ENCODE measurements around the gene BIK. TPM values are rescaled to one million over a fixed set of nuclear protein-coding genes. Genes with fewer than 3 reads are reported as not detected.

Gene BIK
- total RNA-seq, 1 donor from 2014 or later = not detected

GRCh38 chr22:43167001-43167589 is 56.5 kb downstream of the BIK start:
- Histone ChIP-seq H3K4me1 (peaks cover 26% of the 10 kb centered on the region), H3K4me3 (no peak overlapping the region), H3K36me3 (peaks cover 0 to 39% of the 10 kb centered on the region in 2 donors), H3K27ac (no peak overlapping the region), H3K9me3 (no peaks in the 10 kb centered on the region), H3K27me3 (no peaks in the 10 kb centered on the region)
- TF ChIP-seq CTCF (IDR thresholded peaks at IDR 0.05) (no peak), POLR2AphosphoS5 (IDR thresholded peaks at IDR 0.05; ENCODE audit: insufficient read depth in 1 of 2, low read depth in 1 of 2) (no peak), POLR2A (IDR thresholded peaks at IDR 0.05) (no peak)
- intact Hi-C loops (cut with DNase I) = no loop called here
- no peak for DNase-seq (ENCODE audit: extremely low spot score in 2 of 2)

- H3K27ac ChIP-seq = no peak overlapping the region
- intact Hi-C loops (cut with DNase I) = no loop called here
- H3K27me3 ChIP-seq = no peaks in the 10 kb centered on the region
- peaks cover 0 to 44% of the 10 kb centered on the region in 2 donors for H3K36me3 ChIP-seq
- no peak for TF ChIP-seq CTCF (IDR thresholded peaks at IDR 0.05)
- no peak for TF ChIP-seq POLR2AphosphoS5 (IDR thresholded peaks at IDR 0.05; ENCODE audit: insufficient read depth in 1 of 2, low read depth in 1 of 2)
- no peak for TF ChIP-seq POLR2A (IDR thresholded peaks at IDR 0.05)
- no peaks in the 10 kb centered on the region for H3K9me3 ChIP-seq
- H3K4me3 ChIP-seq = no peak overlapping the region
- H3K4me1 ChIP-seq = peaks cover 10% of the 10 kb centered on the region
- DNase-seq (ENCODE audit: extremely low spot score in 2 of 2) = no peak
Measured at GRCh38 chr22:43168471-43169309, 58.1 kb downstream of the BIK start.

GRCh38 chr22:43169310-43170130 is 59.0 kb downstream of the BIK start:
- Histone ChIP-seq H3K9me3 (no peaks in the 10 kb centered on the region), H3K36me3 (peaks cover 0 to 53% of the 10 kb centered on the region in 2 donors), H3K27me3 (no peaks in the 10 kb centered on the region), H3K4me3 (no peak overlapping the region), H3K27ac (no peak overlapping the region), H3K4me1 (peaks cover 2% of the 10 kb centered on the region)
- no peak for DNase-seq (ENCODE audit: extremely low spot score in 2 of 2)
- intact Hi-C loops (cut with DNase I) = no loop called here
- no peak for TF ChIP-seq POLR2A (IDR thresholded peaks at IDR 0.05)
- TF ChIP-seq CTCF (IDR thresholded peaks at IDR 0.05) = no peak
- TF ChIP-seq POLR2AphosphoS5 (IDR thresholded peaks at IDR 0.05; ENCODE audit: insufficient read depth in 1 of 2, low read depth in 1 of 2) = no peak

GRCh38 chr22:43170131-43170480 is 59.6 kb downstream of the BIK start:
- TF ChIP-seq POLR2A (IDR thresholded peaks at IDR 0.05) (no peak), POLR2AphosphoS5 (IDR thresholded peaks at IDR 0.05; ENCODE audit: insufficient read depth in 1 of 2, low read depth in 1 of 2) (no peak), CTCF (IDR thresholded peaks at IDR 0.05) (no peak)
- peaks cover 0 to 54% of the 10 kb centered on the region in 2 donors for H3K36me3 ChIP-seq
- H3K4me1 ChIP-seq = no peaks in the 10 kb centered on the region

More at GRCh38 chr22:43170131-43170480, 59.6 kb downstream of the BIK start:
- no peaks in the 10 kb centered on the region for H3K9me3 ChIP-seq
- H3K27ac ChIP-seq = no peak overlapping the region
- no peaks in the 10 kb centered on the region for H3K27me3 ChIP-seq
- no peak overlapping the region for H3K4me3 ChIP-seq
- intact Hi-C loops (cut with DNase I) = no loop called here
- DNase-seq (ENCODE audit: extremely low spot score in 2 of 2) = no peak

All from vagina (tissue), 2 donors.